HUES6 (cell line): ENCODE results near the gene MAN1A1.

Experiments used
- H3K27ac ChIP-seq: 2 replicates; pipeline ENCODE4 v1.7.0; 2013; ENCODE audit warnings: low read depth, mild to moderate bottlenecking, low read length, inconsistent platforms
- H3K27me3 ChIP-seq: 2 replicates; pipeline ENCODE4 v1.6.1; 2013; ENCODE audit warnings: low read length; ENCODE audit not compliant: control insufficient read depth, insufficient read depth
- H3K36me3 ChIP-seq: 2 replicates; pipeline ENCODE4 v1.6.1; 2013; ENCODE audit warnings: low read length; ENCODE audit not compliant: control insufficient read depth, insufficient read depth
- H3K4me1 ChIP-seq: 2 replicates; pipeline ENCODE4 v1.6.1; 2013; ENCODE audit warnings: low read length; ENCODE audit not compliant: control insufficient read depth, insufficient read depth
- H3K4me3 ChIP-seq: 2 replicates; pipeline ENCODE4 v1.5.1; 2013; ENCODE audit warnings: low read depth, low read length
- H3K9ac ChIP-seq: one replicate; pipeline ENCODE4 v1.6.1; 2013; ENCODE audit warnings: mild to moderate bottlenecking, low read length
- H3K9me3 ChIP-seq: 2 replicates; pipeline ENCODE4 v1.6.1; 2013; ENCODE audit warnings: low read depth, low read length; ENCODE audit not compliant: control insufficient read depth, insufficient read depth

The MAN1A1 gene

DNA sequence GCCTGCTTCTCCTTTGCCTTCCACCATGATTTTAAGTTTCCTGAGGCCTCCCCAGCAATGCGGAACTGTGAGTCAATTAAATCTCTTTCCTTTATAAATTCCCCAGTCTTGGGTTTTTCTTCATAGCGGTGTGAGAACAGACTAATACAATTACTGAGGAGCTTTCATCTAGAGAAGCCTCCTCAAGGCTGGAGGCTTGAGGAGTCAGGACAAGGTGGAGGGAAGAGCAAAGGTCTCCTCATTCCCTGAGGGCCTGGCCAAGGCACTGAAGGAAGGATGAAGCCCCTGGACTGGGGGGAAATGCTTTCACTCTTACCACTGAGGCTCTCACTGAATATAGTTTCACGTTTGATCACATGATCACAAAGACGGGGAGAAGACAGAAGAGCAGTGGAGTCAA lies 118.2 kb downstream of the MAN1A1 start:
- no peaks in the 10 kb centered on the region for H3K27me3 ChIP-seq

DNA sequence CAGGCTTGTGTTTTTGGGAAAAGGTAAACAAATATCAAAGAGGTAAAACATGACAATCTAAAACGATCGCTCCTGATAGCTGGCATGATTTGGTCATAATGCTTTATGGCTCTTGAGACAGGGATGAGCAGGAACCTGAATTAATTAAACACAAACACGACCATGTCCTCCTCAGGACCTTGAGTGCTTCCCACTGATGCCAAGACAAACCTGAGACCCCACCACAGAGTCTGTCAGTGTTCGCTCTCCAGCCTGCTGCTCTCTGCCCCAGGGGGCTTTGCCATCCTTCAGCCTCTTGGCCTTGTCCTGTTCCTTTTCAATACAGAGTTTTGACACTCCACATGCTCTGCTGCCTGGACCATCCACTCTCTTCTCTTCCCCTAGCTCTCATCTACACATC lies 119.4 kb downstream of the MAN1A1 start:
- Histone ChIP-seq H3K9me3 (no peaks in the 10 kb centered on the region), H3K27ac (no peak overlapping the region), H3K4me3 (no peak overlapping the region), H3K9ac (no peak overlapping the region), H3K36me3 (no peaks in the 10 kb centered on the region; the same call in 1 of the 2 replicates), H3K27me3 (no peaks in the 10 kb centered on the region), H3K4me1 (no peaks in the 10 kb centered on the region)

More for the DNA sequence above, 118.2 kb downstream of the MAN1A1 start:
- H3K27ac ChIP-seq: no peak overlapping the region
- H3K4me1 ChIP-seq: no peaks in the 10 kb centered on the region
- no peak overlapping the region for H3K4me3 ChIP-seq
- H3K9me3 ChIP-seq: peaks cover 3% of the 10 kb centered on the region
- no peak overlapping the region for H3K9ac ChIP-seq
- H3K36me3 ChIP-seq: no peaks in the 10 kb centered on the region; the same call in 1 of the 2 replicates

DNA sequence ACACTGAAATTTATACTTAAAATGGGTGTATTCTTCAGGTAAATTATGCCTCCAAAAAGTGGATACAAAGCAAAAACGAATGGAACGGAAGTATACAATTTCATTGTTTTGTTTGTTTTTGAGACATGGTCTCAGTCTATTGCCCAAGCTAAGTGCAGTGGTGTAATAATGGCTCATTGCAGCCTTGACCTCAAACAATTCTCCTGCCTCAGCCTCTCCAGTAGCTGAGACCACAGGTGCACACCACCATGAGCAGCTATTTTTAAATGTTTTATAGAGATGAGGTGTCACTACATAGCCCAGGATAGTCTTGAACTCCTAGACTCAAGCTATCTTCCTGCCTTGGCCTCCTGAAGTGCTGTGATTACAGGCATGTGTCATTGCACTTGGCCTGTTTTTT lies 122.2 kb downstream of the MAN1A1 start:
- Histone ChIP-seq H3K9ac (no peak overlapping the region), H3K4me1 (no peaks in the 10 kb centered on the region), H3K9me3 (no peaks in the 10 kb centered on the region), H3K4me3 (no peak overlapping the region), H3K27ac (no peak overlapping the region), H3K27me3 (no peaks in the 10 kb centered on the region), H3K36me3 (no peaks in the 10 kb centered on the region)

DNA sequence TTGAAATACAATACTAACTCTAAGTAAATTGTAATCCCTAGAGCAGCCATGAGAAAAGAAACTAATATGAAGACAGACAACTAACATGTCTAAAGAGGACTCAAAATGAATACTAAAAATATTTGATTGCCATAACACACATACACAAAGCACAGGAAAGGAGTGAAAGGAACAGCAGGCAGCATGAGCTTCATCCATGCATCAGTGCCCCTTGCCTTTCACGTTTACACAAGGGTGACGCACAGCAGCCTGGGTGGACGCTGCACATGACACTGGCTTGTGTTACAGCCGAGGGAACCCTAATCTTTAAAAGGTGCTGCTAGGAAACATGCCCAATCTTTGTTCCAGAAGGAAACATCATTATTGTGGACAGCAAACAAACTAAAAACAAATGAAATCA lies 123.5 kb downstream of the MAN1A1 start:
- Histone ChIP-seq H3K9me3 (no peaks in the 10 kb centered on the region), H3K36me3 (no peaks in the 10 kb centered on the region), H3K4me3 (no peak overlapping the region), H3K27ac (no peak overlapping the region), H3K4me1 (no peaks in the 10 kb centered on the region), H3K27me3 (no peaks in the 10 kb centered on the region), H3K9ac (no peak overlapping the region)

DNA sequence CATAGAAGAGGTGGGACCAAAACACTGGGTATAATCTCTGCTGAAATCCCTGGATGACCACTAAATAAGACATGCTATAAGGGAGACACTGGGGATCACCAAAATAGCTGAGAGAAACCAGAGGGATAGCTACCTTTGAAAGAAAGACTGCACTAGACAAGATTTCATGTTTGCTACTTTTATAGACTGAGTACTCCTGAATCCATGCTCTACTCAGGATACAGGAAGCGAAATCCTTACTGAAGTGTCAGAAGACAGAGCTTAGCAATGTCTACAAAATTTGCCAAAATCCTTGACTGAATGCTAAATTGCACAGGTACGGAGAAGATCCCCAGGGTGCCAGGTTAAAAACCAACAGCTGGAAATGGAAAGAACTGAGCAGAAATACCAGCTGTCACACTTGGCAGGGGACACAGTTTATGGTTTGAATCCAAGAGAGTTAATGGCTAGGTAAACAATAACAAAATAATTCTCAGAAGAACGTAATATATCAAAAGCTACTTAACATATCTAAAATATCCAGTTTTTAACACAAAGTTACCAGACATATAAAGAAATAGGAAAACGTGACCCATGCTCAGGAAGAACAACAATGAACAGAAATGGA lies 125.4 kb downstream of the MAN1A1 start:
- no peak overlapping the region for H3K27ac ChIP-seq
- no peaks in the 10 kb centered on the region for H3K9me3 ChIP-seq
- no peaks in the 10 kb centered on the region for H3K4me1 ChIP-seq
- H3K27me3 ChIP-seq: no peaks in the 10 kb centered on the region
- no peak overlapping the region for H3K4me3 ChIP-seq
- no peaks in the 10 kb centered on the region for H3K36me3 ChIP-seq
- no peak overlapping the region for H3K9ac ChIP-seq

DNA sequence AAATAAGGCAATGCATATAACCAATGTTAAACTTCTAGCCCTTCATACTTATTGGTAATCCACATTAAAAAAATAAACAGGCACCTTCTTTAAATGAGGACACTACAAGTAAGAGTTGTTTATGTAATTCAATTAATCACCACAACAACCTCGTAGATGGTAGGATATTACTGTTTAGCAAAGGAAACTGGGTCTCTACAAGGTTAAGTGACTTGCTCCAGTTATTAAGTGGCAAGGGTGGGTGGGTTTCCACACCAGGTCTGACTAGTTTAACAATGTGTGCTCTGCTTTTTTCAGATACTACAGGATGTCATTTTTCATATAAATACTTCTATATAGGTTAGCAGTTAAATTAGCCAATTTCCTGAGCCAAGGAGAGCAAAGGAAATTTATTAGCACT lies 129.1 kb downstream of the MAN1A1 start:
- Histone ChIP-seq H3K9ac (no peak overlapping the region), H3K9me3 (no peaks in the 10 kb centered on the region), H3K4me3 (no peak overlapping the region), H3K4me1 (no peaks in the 10 kb centered on the region), H3K36me3 (no peaks in the 10 kb centered on the region), H3K27me3 (no peaks in the 10 kb centered on the region), H3K27ac (no peak overlapping the region)

DNA sequence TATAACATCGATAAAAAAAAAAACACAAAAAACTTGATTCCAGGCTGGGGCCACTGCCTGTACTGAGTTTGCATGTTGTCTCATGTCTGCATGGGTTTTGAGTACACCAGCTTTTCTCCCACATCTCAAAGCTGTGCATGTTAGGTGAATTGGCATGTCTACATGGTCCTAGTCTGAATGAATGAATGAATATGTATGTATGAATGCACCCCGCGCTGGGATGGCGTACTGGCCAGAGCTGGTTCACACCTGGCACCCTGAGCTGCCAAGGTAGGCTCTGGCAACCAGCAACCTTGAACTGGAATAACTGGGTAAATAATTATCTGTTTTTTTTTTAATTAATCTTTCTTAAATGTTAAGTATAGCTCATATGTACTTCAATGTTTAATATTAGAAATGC lies 131.0 kb downstream of the MAN1A1 start:
- Histone ChIP-seq H3K27me3 (no peaks in the 10 kb centered on the region), H3K4me1 (no peaks in the 10 kb centered on the region), H3K4me3 (no peak overlapping the region), H3K9me3 (no peaks in the 10 kb centered on the region), H3K9ac (no peak overlapping the region), H3K36me3 (no peaks in the 10 kb centered on the region), H3K27ac (no peak overlapping the region)

DNA sequence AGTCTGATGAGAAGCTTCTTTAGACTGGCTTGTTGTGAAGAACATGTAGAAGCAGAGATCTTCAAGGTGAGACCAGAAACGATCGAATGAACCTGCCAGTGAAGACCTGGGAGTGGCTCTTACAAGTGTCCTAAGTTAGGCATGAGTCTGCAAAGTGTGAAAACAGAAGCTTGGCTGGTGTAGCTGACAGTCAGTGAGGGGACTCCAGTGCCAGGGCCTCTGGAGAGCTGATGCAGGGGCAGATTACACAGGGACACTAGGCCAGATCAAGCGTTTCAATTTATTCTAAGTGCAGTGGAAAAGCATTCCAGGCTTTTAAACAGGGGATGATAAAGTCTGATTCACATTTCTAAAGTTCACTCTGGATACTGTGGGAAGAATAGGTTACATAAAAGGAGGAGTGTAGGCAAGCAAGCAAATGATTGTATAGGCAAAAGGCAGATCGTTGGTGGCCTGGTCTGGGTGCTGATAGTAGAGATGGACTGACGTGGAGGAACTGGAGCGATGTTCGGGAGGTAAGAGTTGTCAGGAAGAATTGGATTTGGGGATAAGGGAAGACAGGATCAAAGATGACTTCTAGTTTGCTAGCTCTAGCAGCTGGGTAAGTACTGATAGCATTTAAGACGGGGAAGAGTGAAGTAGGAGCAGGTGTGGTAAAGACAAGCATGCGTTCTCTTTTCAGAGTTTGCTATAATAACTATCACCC lies 133.5 kb downstream of the MAN1A1 start:
- Histone ChIP-seq H3K27ac (no peak overlapping the region), H3K4me3 (no peak overlapping the region), H3K4me1 (no peaks in the 10 kb centered on the region), H3K9ac (no peak overlapping the region), H3K9me3 (no peaks in the 10 kb centered on the region), H3K27me3 (no peaks in the 10 kb centered on the region), H3K36me3 (no peaks in the 10 kb centered on the region)

DNA sequence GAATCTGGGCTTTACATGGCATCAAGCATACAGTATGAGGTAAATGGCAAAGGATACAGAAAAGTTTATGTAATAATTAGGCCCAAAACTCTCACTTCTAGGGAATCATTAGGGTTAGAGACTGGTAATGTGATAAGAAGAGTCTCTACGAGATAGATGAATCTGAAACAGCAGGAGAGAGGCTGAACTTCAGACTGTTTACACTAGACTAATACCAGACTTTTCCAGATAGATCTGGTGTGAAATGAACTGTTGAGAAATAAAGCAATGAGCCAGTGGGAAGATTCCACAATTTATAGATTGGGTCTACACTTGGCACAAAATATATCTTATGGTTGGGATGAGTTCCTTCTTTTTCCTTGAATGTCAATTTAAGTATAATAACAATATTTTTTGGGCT lies 134.3 kb downstream of the MAN1A1 start:
- H3K27me3 ChIP-seq: no peaks in the 10 kb centered on the region

DNA sequence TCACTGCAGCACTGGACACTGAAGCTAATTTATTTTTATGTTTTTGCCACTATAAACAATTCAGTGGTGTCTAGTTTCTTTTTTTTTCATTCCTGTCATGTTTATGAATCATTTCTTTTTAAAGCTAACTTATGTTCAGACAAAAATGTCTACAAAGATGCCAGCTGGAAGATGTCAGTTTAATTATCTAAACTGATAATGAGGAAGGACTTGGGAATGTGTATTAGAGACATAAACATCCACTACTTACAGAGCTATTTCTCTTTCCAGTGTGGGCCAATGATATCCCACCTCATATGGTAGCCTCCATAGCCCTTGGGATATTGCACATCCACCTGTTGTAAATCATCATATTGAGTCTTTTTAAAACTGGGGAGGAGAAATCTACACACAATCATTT lies 139.0 kb downstream of the MAN1A1 start:
- no peaks in the 10 kb centered on the region for H3K36me3 ChIP-seq

More for the DNA sequence above, 134.3 kb downstream of the MAN1A1 start:
- Histone ChIP-seq H3K4me3 (no peak overlapping the region), H3K4me1 (no peaks in the 10 kb centered on the region), H3K9me3 (no peaks in the 10 kb centered on the region), H3K9ac (no peak overlapping the region), H3K27ac (no peak overlapping the region), H3K36me3 (no peaks in the 10 kb centered on the region)

DNA sequence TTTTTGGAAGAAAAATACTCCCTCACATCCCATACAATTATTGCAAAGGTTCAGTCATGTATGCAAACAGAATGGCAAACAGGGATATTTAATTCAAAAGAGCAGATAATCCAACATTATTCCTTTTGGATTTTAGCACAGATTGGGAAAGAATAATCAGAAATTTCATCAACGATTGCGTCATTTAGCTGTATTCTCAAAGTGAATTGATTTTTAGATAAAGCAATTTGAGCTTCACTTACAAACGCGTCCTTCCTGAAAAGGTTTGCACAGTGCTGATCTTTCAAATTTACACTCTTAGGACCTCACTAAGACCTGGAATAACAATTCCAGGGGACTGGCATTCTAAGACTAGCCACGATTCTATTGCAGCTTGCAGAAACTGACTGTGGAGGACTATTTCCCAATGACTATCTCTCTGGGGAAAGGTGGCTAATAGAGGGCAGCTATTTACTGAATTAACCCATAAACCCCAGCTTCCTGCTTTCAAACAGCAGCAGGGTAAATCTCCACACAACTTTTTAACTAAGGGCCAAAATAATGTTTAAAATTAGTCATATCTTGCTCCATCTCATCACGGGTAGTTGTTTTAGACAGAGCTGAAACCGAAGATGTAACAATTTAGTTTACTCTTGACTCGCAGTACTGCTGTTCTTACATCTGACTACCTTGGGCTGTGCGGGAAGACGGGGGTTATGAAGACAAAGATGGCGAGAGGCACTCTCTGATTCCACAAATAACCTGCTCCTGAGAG lies 139.9 kb downstream of the MAN1A1 start:
- H3K36me3 ChIP-seq: no peaks in the 10 kb centered on the region
- H3K4me1 ChIP-seq: no peaks in the 10 kb centered on the region
- H3K27me3 ChIP-seq: no peaks in the 10 kb centered on the region
- H3K9me3 ChIP-seq: no peaks in the 10 kb centered on the region
- no peak overlapping the region for H3K27ac ChIP-seq
- no peak overlapping the region for H3K4me3 ChIP-seq
- H3K9ac ChIP-seq: no peak overlapping the region

More for the DNA sequence above, 139.0 kb downstream of the MAN1A1 start:
- no peaks in the 10 kb centered on the region for H3K9me3 ChIP-seq
- H3K4me3 ChIP-seq: no peak overlapping the region
- H3K27me3 ChIP-seq: no peaks in the 10 kb centered on the region
- H3K4me1 ChIP-seq: no peaks in the 10 kb centered on the region
- H3K27ac ChIP-seq: no peak overlapping the region
- H3K9ac ChIP-seq: no peak overlapping the region
